ENCODE results near the gene POU6F2.

- TF ChIP-seq POLR2AphosphoS5 (IDR thresholded peaks at IDR 0.05; ENCODE audit: low read depth, low read length) = no peak
- TF ChIP-seq CTCF (IDR thresholded peaks at IDR 0.05) = no peak
- no peak for TF ChIP-seq SIN3A (IDR thresholded peaks at IDR 0.05; ENCODE audit: borderline replicate concordance, insufficient read depth, low read depth, low read length)
- no peak for TF ChIP-seq TCF7L2 (IDR thresholded peaks at IDR 0.05; ENCODE audit: low read depth, low read length)
Observed at GRCh38 chr7:39133088-39133487, 155.4 kb downstream of the POU6F2 start.
